GM12875 (cell line): ENCODE results near the gene FERMT2.

Experiments
- H3K4me3 ChIP-seq: one replicate; pipeline ENCODE4 v1.5.1; 2011; ENCODE audit warnings: low read depth, low read length, control low read depth
- CTCF ChIP-seq: IDR thresholded peaks from 2 replicates; pipeline ENCODE4 v1.5.1; 2011; ENCODE audit warnings: low read depth, mild to moderate bottlenecking, control low read depth, inconsistent platforms, low read length, moderate library complexity, borderline replicate concordance; ENCODE audit not compliant: insufficient read depth

The FERMT2 gene

GRCh38 chr14:52888159-52888558 is 62.7 kb downstream of the FERMT2 start:
- TF ChIP-seq CTCF, result no peak
- no peak overlapping the region for H3K4me3 ChIP-seq

DNA sequence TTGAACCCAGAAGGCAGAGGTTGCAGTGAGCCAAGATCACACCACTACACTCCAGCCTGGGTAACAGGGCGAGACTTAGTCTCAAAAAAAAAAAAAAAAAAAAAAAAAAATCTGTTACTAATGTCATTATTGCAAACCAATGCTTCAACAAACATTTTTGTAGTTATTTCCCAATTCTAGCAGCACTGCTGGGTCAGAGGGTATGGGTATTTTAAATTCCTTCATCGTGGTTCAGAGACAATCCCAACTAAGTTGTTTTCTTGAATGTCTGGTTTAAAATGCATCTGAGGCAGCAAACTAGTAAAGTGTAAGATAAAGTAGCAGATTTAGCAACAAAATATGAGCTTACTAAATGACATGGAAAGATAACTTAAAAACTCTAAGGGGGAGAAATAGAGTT is 65.6 kb downstream of the FERMT2 start:
- no peak for TF ChIP-seq CTCF
- no peak overlapping the region for H3K4me3 ChIP-seq

DNA sequence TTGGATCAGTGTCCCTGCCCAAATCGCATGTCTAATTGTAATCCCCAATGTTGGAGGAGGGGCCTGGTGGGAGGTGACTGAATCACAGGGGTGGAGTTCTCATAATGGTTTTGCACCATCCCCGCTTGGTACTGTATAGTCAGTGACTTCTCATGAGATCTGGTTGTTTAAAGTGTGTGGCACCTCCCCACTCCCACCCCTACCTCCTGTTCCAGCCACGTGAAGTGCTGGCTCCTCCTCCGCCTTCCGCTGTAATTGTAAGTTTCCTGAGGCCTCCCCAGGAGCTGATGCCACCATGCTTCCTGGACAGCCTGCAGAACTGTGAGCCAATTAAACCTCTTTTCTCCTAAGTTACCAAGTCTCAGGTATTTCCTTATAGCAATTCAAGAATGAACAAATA is 67.2 kb downstream of the FERMT2 start:
- H3K4me3 ChIP-seq, result no peak overlapping the region
- TF ChIP-seq CTCF, result no peak

- no peak for TF ChIP-seq CTCF
- H3K4me3 ChIP-seq, result no peak overlapping the region
These were observed 68.0 kb downstream of the FERMT2 start for GRCh38 chr14:52882824-52883223.

- H3K4me3 ChIP-seq, result no peak overlapping the region
- TF ChIP-seq CTCF, result no peak
These were observed 70.9 kb downstream of the FERMT2 start for GRCh38 chr14:52879958-52880357.

DNA sequence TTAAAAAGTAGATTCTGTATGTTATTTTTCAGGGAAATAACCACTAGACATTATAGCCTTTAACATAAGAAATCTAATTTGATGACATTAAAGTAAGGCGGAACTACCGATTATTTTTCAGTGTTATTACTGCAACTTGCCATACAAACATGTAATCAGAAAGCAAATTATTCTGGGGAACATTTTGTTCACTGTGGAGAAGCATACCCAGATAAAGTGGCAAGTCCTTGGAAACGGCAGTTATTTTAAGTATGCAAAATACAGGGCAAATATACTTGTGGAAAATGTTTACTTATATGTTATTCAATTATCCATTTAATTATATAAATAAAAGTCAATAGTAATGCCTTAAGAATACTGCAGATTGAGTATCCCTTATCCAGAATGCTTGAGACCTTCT is 71.9 kb downstream of the FERMT2 start:
- H3K4me3 ChIP-seq, result no peak overlapping the region
- TF ChIP-seq CTCF, result no peak

DNA sequence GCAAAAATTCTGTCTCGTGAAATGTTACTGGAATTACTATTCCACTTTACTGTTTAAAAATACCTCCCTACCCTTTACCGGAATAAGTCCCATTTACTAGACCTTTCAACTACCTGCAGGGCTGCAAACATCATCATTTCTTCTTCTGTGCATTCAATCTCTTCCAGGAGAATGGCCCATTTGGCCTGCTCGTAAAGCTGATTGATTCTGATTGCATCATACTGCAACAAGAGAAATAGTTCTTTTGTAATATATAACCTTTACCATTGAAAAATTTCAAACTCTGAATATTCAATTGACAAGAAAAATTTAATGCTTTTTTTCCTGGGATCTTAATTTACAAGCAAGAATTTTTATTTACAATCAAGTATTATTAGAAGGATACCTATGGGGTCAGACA is 72.4 kb downstream of the FERMT2 start:
- TF ChIP-seq CTCF, result no peak

More for the DNA sequence above, 72.4 kb downstream of the FERMT2 start:
- no peak overlapping the region for H3K4me3 ChIP-seq
